Fibroblast of the aortic adventitia (primary cell): ENCODE results near the gene TEX264. TPM values are rescaled to one million over a fixed set of nuclear protein-coding genes. Genes with fewer than 3 reads are reported as not detected.
"Not testable (repeated sequence)": the region's sequence is repeated elsewhere in the genome, so short reads cannot be mapped to it uniquely, and the experiment has no call there.

Experiments
- DNase-seq: peaks from one replicate; pipeline ENCODE4 v3.0.0-alpha.2; 2010; ENCODE audit warnings: low read depth
- H3K4me3 ChIP-seq: 2 replicates; pipeline ENCODE4 v1.5.1; 2011; ENCODE audit warnings: low read depth, mild to moderate bottlenecking, control low read depth, low read length, moderate library complexity
- CTCF ChIP-seq: IDR thresholded peaks from 2 replicates; pipeline ENCODE4 v1.5.1; 2011; ENCODE audit warnings: mild to moderate bottlenecking, low read length, control low read depth, inconsistent platforms; ENCODE audit not compliant: insufficient read depth
- total RNA-seq: library from RNA; depleted of rRNA; stranded (reverse); fragments of >200 nt; gene quantifications from 2 replicates; pipeline ENCODE4 v1.2.3, GENCODE V29; 2012; ENCODE audit warnings: low replicate concordance

The TEX264 gene
- total RNA-seq, 1 donor, result 38.7 TPM

GRCh38 chr3:51729042-51729633 lies 58.1 kb downstream of the TEX264 start:
- TF ChIP-seq CTCF, result no peak
- no peak overlapping the region for H3K4me3 ChIP-seq
- DNase-seq, result no peak

GRCh38 chr3:51733859-51734571 lies 63.0 kb downstream of the TEX264 start:
- TF ChIP-seq CTCF, result no peak
- no peak for DNase-seq
- H3K4me3 ChIP-seq, result no peak overlapping the region

GRCh38 chr3:51734572-51734907 lies 63.5 kb downstream of the TEX264 start:
- DNase-seq, result no peak
- TF ChIP-seq CTCF, result no peak
- no peak overlapping the region for H3K4me3 ChIP-seq

DNA sequence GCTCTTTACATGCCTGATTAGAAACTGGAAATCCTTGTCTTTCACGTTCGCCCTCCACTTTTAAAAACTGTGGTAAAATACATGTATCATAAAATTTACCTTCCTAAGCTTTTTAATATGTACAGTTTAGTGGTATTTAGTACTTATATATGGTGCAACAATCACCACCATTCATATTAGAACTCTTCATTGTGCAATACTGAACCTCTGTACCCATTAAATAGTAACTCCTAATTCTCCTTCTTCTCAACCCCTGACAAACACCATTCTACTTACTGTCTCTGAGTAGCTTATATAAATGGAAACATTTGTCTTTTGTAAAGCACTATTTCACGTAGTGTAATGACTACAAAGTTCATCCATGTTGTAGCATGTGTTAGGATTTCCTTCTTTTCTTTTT lies 64.0 kb downstream of the TEX264 start:
- no peak for TF ChIP-seq CTCF
- no peak for DNase-seq
- H3K4me3 ChIP-seq, result no peak overlapping the region

DNA sequence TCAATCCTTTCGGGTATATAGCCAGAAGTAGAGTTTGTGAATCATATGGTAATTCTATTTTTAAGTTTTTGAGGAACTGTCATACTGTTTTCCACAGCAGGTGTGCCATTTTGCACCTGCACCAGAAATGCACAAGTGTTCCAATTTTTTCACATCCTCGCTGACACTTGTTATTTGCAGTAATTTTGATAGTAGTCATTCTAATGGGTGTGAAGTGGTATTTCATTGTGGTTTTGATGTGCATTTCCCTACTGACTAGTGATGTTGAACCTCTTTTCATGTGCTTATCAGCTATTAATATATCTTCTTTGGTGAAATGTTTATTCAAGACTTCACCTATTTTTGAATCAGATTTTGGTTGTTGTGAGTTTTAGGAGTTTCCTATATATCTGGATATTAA lies 64.9 kb downstream of the TEX264 start:
- DNase-seq, result no peak
- no peak overlapping the region for H3K4me3 ChIP-seq
- TF ChIP-seq CTCF, result no peak

- no peak for DNase-seq
- no peak for TF ChIP-seq CTCF
- no peak overlapping the region for H3K4me3 ChIP-seq
These were observed 68.1 kb downstream of the TEX264 start for GRCh38 chr3:51739110-51739509.

GRCh38 chr3:51742320-51742719 lies 71.3 kb downstream of the TEX264 start:
- not testable (repeated sequence) for DNase-seq, H3K4me3 ChIP-seq

- DNase-seq, H3K4me3 ChIP-seq: not testable (repeated sequence)
These were observed 71.9 kb downstream of the TEX264 start for GRCh38 chr3:51742978-51743377.
